ENCODE measurements around the gene AGAP5. TPM values are rescaled to one million over a fixed set of nuclear protein-coding genes. Genes with fewer than 3 reads are reported as not detected.
A peak's percentile ranks its signal among the peaks of the same experiment; 100 is the strongest.

Gene AGAP5
- total and polyA plus RNA-seq, 9 of the 15 experiments (the other 6 are each of a cell fraction or from before 2014, with no cell fraction given), result 0.32 to 7.5 (median 5.3) TPM

GRCh38 chr10:73743327-73743904 is 45.5 kb upstream of the AGAP5 start (continued):
- no peak for TF ChIP-seq RBBP5 (IDR thresholded peaks at IDR 0.05; ENCODE audit: borderline replicate concordance, insufficient read depth, low read length, poor library complexity, severe bottlenecking)
- no peak for TF ChIP-seq ZNF280A (IDR thresholded peaks at IDR 0.05; ENCODE audit: low read depth, partially characterized antibody)
- no peak for TF ChIP-seq MCM3 (IDR thresholded peaks at IDR 0.05)
- TF ChIP-seq ZNF354B (CRISPR knock-in tag; IDR thresholded peaks at IDR 0.05), result peak; percentile 96
- peak; percentile 92 for TF ChIP-seq ZNF444 (CRISPR knock-in tag; IDR thresholded peaks at IDR 0.05)
- no peak for TF ChIP-seq ELK1 (CRISPR knock-in tag; IDR thresholded peaks at IDR 0.05)
- TF ChIP-seq CBX3 (IDR thresholded peaks at IDR 0.05; ENCODE audit: borderline replicate concordance in 1 of 2, low read length in 2 of 2), result no peak
- TF ChIP-seq CHD4 (IDR thresholded peaks at IDR 0.05; ENCODE audit: insufficient read depth, insufficient replicate concordance, low read depth, low read length, poor library complexity, severe bottlenecking), result peak; percentile 18
- TF ChIP-seq KLF10 (CRISPR knock-in tag; IDR thresholded peaks at IDR 0.05), result peak; percentile 91
- no peak for TF ChIP-seq NEUROD1 (IDR thresholded peaks at IDR 0.05; ENCODE audit: borderline replicate concordance, low read depth, low read length, partially characterized antibody)
- no peak for TF ChIP-seq HNRNPL (IDR thresholded peaks at IDR 0.05; ENCODE audit: low read depth, low read length)
- no peak for TF ChIP-seq TEAD4 (IDR thresholded peaks at IDR 0.05; ENCODE audit: low read length)
- TF ChIP-seq TEAD4 (CRISPR knock-in tag; IDR thresholded peaks at IDR 0.05; ENCODE audit: borderline replicate concordance), result no peak
- peak; percentile 98 for TF ChIP-seq THRB (CRISPR knock-in tag; conservative IDR thresholded peaks at IDR 0.05)
- peak; percentile 92; the same call in 1 of the 2 replicates for TF ChIP-seq RREB1 (CRISPR knock-in tag; IDR thresholded peaks at IDR 0.05)
- no peak for TF ChIP-seq TCF7 (IDR thresholded peaks at IDR 0.05; ENCODE audit: borderline replicate concordance)
- TF ChIP-seq RAD21 (CRISPR knock-in tag; conservative IDR thresholded peaks at IDR 0.05 in 1 of 2, IDR thresholded peaks at IDR 0.05 in 1 of 2), result peak in 1 of 2 experiments; percentile 32; a peak in 2 of 4 replicates
